CD14-positive monocyte (primary cell): Measurements from ENCODE around the gene VPS16. TPM values are rescaled to one million over a fixed set of nuclear protein-coding genes. Genes with fewer than 3 reads are reported as not detected.

ENCODE experiments used
- DNase-seq, 3 donors: peaks; one replicate each; pipeline ENCODE4 v3.0.0-alpha.2; 2011 to 2022
- H2AFZ ChIP-seq: 2 replicates; pipeline ENCODE4 v1.6.0; 2012; ENCODE audit warnings: mild to moderate bottlenecking, low read depth, low read length, inconsistent platforms; ENCODE audit not compliant: insufficient read depth, poor library complexity, severe bottlenecking
- H3K27ac ChIP-seq, 2 donors: 1 replicate in 1 of 2; 2 replicates in 1 of 2; pipeline ENCODE4 v1.5.1; 2012 to 2013; ENCODE audit warnings: low read length in 2 of 2, control low read depth in 1 of 2, inconsistent platforms in 1 of 2, low read depth in 1 of 2, mild to moderate bottlenecking in 1 of 2
- H3K27me3 ChIP-seq, 2 donors: one replicate each; pipeline versions ENCODE4 v1.6.0 to v1.6.1; 2011 to 2013; ENCODE audit warnings: low read length in 2 of 2; ENCODE audit not compliant: control insufficient read depth in 2 of 2, insufficient read depth in 2 of 2
- H3K36me3 ChIP-seq, 2 donors: replicated peaks in 1 of 2; 1 replicate in 1 of 2; 2 replicates in 1 of 2; pipeline versions ENCODE4 v1.5.1 to v1.6.1; 2012 to 2013; ENCODE audit warnings: low read length in 2 of 2, control low read depth in 1 of 2, inconsistent platforms in 1 of 2, mild to moderate bottlenecking in 1 of 2; ENCODE audit not compliant: insufficient read depth in 2 of 2, control insufficient read depth in 1 of 2
- H3K4me1 ChIP-seq, 2 donors: 1 replicate in 1 of 2; 2 replicates in 1 of 2; pipeline versions ENCODE4 v1.5.1 to v1.6.1; 2012 to 2013; ENCODE audit warnings: low read length in 2 of 2, control low read depth in 1 of 2, inconsistent platforms in 1 of 2, mild to moderate bottlenecking in 1 of 2, moderate library complexity in 1 of 2; ENCODE audit not compliant: insufficient read depth in 2 of 2, control insufficient read depth in 1 of 2
- H3K4me2 ChIP-seq: replicated peaks from 2 replicates; pipeline ENCODE3; 2012; ENCODE audit warnings: low read length, moderate library complexity, mild to moderate bottlenecking; ENCODE audit not compliant: poor library complexity, severe bottlenecking; ENCODE audit errors: extremely low read depth
- H3K4me3 ChIP-seq, 3 experiments: fragments of 200-600 bp in 1 of 3; sonication (generic) in 1 of 3; replicated peaks in 1 of 3; 1 replicate in 2 of 3; 2 replicates in 1 of 3; pipeline ENCODE4 v1.5.1; 2011 to 2013; ENCODE audit warnings: low read length in 3 of 3, mild to moderate bottlenecking in 3 of 3, control low read depth in 2 of 3, low read depth in 2 of 3, inconsistent platforms in 1 of 3, moderate library complexity in 1 of 3
- H3K79me2 ChIP-seq: 2 replicates; pipeline ENCODE4 v1.6.0; 2012; ENCODE audit warnings: mild to moderate bottlenecking, control low read depth, inconsistent platforms, low read length, moderate library complexity; ENCODE audit not compliant: insufficient read depth
- H3K9ac ChIP-seq: 2 replicates; pipeline ENCODE4 v1.6.0; 2017; ENCODE audit warnings: low read length, mild to moderate bottlenecking; ENCODE audit not compliant: insufficient read depth, poor library complexity, severe bottlenecking
- H3K9me3 ChIP-seq, 2 donors: replicated peaks in 1 of 2; 1 replicate in 1 of 2; 2 replicates in 1 of 2; pipeline versions ENCODE4 v1.5.1 to v1.6.1; 2012 to 2013; ENCODE audit warnings: low read length in 2 of 2, control low read depth in 1 of 2; ENCODE audit not compliant: control insufficient read depth in 1 of 2, insufficient read depth in 1 of 2
- H4K20me1 ChIP-seq: 2 replicates; pipeline ENCODE4 v1.6.0; 2012; ENCODE audit warnings: mild to moderate bottlenecking, low read length, control low read depth, moderate library complexity; ENCODE audit not compliant: insufficient read depth
- H3K27ac Mint-ChIP-seq, 7 donors: one replicate each; pipeline ENCODE4 v1.8.0; 2020; ENCODE audit warnings: mild to moderate bottlenecking in 7 of 7, mixed read lengths in 7 of 7, moderate library complexity in 6 of 7, inconsistent platforms in 2 of 7
- H3K27me3 Mint-ChIP-seq, 3 donors: one replicate each; pipeline ENCODE4 v1.8.0; 2021 to 2022; ENCODE audit warnings: low read depth in 3 of 3, mild to moderate bottlenecking in 3 of 3, mixed read lengths in 3 of 3, moderate library complexity in 3 of 3, inconsistent platforms in 1 of 3
- H3K36me3 Mint-ChIP-seq, 2 donors: one replicate each; pipeline ENCODE4 v1.8.0; 2020; ENCODE audit warnings: mixed read lengths in 2 of 2, inconsistent platforms in 1 of 2, mild to moderate bottlenecking in 1 of 2
- H3K4me1 Mint-ChIP-seq: one replicate; pipeline ENCODE4 v1.8.0; 2020; ENCODE audit warnings: mild to moderate bottlenecking, mixed read lengths
- H3K4me3 Mint-ChIP-seq, 2 donors: one replicate each; pipeline ENCODE4 v1.8.0; 2020; ENCODE audit warnings: mild to moderate bottlenecking in 2 of 2, mixed read lengths in 2 of 2, moderate library complexity in 1 of 2
- H3K9me3 Mint-ChIP-seq, 7 donors: one replicate each; pipeline ENCODE4 v1.8.0; 2020 to 2022; ENCODE audit warnings: mixed read lengths in 7 of 7, mild to moderate bottlenecking in 6 of 7, moderate library complexity in 6 of 7, inconsistent platforms in 2 of 7
- CTCF ChIP-seq: fragments of 200-600 bp; IDR thresholded peaks from one replicate; pipeline ENCODE4 v1.8.0; 2022; ENCODE audit warnings: antibody characterized with exemption, mild to moderate bottlenecking
- WGBS: methylation state at CpG from one replicate; pipeline ENCODE4 v1.1.5; 2013; ENCODE audit warnings: missing lambda C conversion rate; ENCODE audit not compliant: insufficient coverage; 5-methylcytosine and 5-hydroxymethylcytosine counted together
- intact Hi-C, 2 donors: fragments of 100-400 bp; cut with micrococcal nuclease; formaldehyde crosslinking; loops; one replicate each; pipeline versions ENCODE4 v1.15.0 to v1.15.1; 2023
- polyA plus RNA-seq, 3 donors: library from polyadenylated mRNA; depleted of rRNA in 1 of 3; unstranded in 2 of 3; stranded (reverse) in 1 of 3; fragments of 300-500 nt in 2 of 3; fragments of >200 nt in 1 of 3; fragmentation: Illumina TruSeq in 2 of 3; gene quantifications; 1 replicate in 2 of 3; 2 replicates in 1 of 3; pipeline ENCODE4 v1.2.3, GENCODE V29; 2012 to 2021

VPS16 gene
- polyA plus RNA-seq, 3 donors = 33.3 to 87.0 (median 34.5) TPM

DNA sequence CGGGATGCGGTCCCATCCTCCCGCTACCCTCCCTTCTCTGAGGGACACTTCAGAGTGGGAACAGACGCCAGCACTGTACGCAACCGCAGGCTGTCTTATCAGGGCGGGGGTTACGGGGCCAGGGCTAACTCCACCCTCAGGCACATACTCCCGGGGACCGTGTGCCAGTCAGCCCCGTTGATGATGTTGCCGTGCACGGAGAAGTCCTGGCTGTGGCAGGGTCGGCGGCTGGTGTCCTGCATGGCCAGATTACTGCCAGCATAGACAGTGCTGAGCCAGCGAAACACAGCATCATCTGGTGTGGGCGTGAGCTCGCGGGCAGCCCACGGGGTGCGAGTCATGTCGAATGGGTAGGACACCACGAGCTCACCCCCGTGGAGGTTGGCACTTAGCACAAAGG, 45.1 kb upstream of the VPS16 start:
- Mint-ChIP-seq H3K4me1 (peaks cover 16% of the 10 kb centered on the region), H3K9me3 (peaks cover 0 to 6% (median 5%) of the 10 kb centered on the region in 7 donors), H3K36me3 (peaks cover 3 to 5% of the 10 kb centered on the region in 2 donors), H3K27me3 (peaks cover 13 to 23% (median 16%) of the 10 kb centered on the region in 3 donors), H3K4me3 (no peak overlapping the region), H3K27ac (peak overlapping the region in 1 of 7 donors; percentile 48)
- WGBS = 94% methylated on average over 24 of the region's 24 CpGs
- peaks cover 12 to 15% of the 10 kb centered on the region in 2 donors for H3K4me1 ChIP-seq
- peaks cover 0 to 16% of the 10 kb centered on the region in 2 donors for H3K27me3 ChIP-seq
- H3K9ac ChIP-seq = no peak overlapping the region
- no peak for TF ChIP-seq CTCF
- intact Hi-C loops = no loop called here
- H3K27ac ChIP-seq = no peak overlapping the region
- H3K79me2 ChIP-seq = no peaks in the 10 kb centered on the region
- DNase-seq = no peak
- no peaks in the 10 kb centered on the region for H4K20me1 ChIP-seq
- H3K4me3 ChIP-seq = no peak overlapping the region
- H2AFZ ChIP-seq = no peak overlapping the region
- no peaks in the 10 kb centered on the region for H3K9me3 ChIP-seq
- H3K4me2 ChIP-seq = no peak overlapping the region
- H3K36me3 ChIP-seq = no peaks in the 10 kb centered on the region

DNA sequence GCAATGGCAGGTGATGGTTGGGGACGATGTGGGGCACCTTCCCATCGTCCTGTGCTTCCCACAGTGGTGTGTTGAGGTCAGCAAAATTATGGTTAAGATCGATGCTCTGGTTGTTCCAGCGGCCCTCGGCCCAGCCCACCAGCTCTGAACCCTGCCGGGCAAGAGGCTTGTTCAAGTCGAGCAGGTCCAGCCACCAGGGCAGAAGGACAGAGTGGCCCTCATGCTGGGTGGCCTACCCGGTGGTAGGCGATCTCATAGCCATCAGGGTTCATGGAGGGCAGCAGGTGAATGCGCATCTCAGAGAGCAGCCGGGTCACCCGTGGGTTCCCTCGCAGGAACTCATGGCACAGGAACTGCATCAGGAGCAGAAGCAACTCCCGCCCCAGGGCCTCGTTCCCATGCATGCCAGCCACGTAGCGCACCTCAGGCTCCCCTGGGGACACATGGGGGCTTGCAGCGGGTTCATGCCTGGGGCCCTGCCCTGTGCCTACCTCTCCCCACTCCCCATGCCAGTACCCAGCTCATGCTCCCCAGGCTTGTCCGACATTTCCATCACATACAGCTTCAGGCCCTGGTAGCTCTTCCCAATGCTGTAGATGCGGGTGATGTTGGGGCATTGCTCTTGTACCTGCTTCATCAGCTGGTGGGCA, 44.4 kb upstream of the VPS16 start:
- H3K4me1 ChIP-seq = peaks cover 19 to 22% of the 10 kb centered on the region in 2 donors
- H3K9ac ChIP-seq = no peak overlapping the region
- no peak for TF ChIP-seq CTCF
- H3K4me2 ChIP-seq = no peak overlapping the region
- peaks cover 19 to 30% (median 22%) of the 10 kb centered on the region in 3 donors for H3K27me3 Mint-ChIP-seq
- peaks cover 22% of the 10 kb centered on the region for H3K4me1 Mint-ChIP-seq
- H3K27ac Mint-ChIP-seq = no peak overlapping the region
- H3K27me3 ChIP-seq = peaks cover 4 to 22% of the 10 kb centered on the region in 2 donors
- intact Hi-C loops = no loop called here
- H3K4me3 ChIP-seq = no peak overlapping the region
- H2AFZ ChIP-seq = no peak overlapping the region
- 93% methylated on average over 19 of the region's 20 CpGs for WGBS
- H3K36me3 Mint-ChIP-seq = peaks cover 3 to 7% of the 10 kb centered on the region in 2 donors
- no peak overlapping the region for H3K4me3 Mint-ChIP-seq
- DNase-seq = no peak
- H4K20me1 ChIP-seq = no peaks in the 10 kb centered on the region
- H3K9me3 Mint-ChIP-seq = peaks cover 0 to 11% (median 5%) of the 10 kb centered on the region in 7 donors
- H3K36me3 ChIP-seq = no peaks in the 10 kb centered on the region
- no peaks in the 10 kb centered on the region for H3K79me2 ChIP-seq
- H3K9me3 ChIP-seq = no peaks in the 10 kb centered on the region
- H3K27ac ChIP-seq = no peak overlapping the region
